ENCODE results near the gene SAT2. TPM values are rescaled to one million over a fixed set of nuclear protein-coding genes. Genes with fewer than 3 reads are reported as not detected.
A peak's percentile ranks its signal among the peaks of the same experiment; 100 is the strongest.
"Not testable (repeated sequence)": the region's sequence is repeated elsewhere in the genome, so short reads cannot be mapped to it uniquely, and the experiment has no call there.

SAT2 gene
- total and polyA plus RNA-seq, 8 donors = 11.6 to 235 (median 129) TPM

DNA sequence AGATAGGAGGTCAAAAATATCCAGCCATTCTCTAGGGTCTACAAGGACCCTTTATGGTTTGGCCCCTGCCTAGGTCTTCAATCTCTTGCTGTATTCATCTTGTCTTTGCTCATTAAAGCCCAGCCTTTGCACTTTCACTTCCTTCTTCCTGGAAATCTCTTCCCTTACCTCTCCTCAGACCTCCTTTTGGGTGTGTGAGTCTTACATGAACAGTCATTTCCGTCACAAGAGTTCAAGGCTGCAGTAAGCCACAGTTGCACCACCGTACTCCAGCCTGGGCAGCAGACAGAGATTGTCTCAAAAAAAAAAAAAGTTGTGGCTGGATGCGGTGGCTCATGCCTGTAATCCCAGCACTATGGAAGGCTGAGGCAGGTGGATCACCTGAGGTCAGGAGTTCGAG, 17.2 kb upstream of the SAT2 start:
- 82 to 89% (median 88%) methylated on average over 4 of the region's 4 CpGs for WGBS, 5 donors
- intact Hi-C loops (cut with DNase I; ENCODE audit: low total_unique reads) = no loop called here

GRCh38 chr17:7641635-7642034, 14.0 kb upstream of the SAT2 start:
- H3K27ac ChIP-seq; H3K27me3 ChIP-seq; H3K4me1 ChIP-seq; DNase-seq; H3K9me3 ChIP-seq; H3K36me3 ChIP-seq; H3K4me3 ChIP-seq; intact Hi-C loops (cut with DNase I; ENCODE audit: low total_unique reads): not testable (repeated sequence)
- 54 to 64% (median 58%) methylated on average over 7 of the region's 7 CpGs for WGBS, 5 donors

More for the DNA sequence above, 17.2 kb upstream of the SAT2 start:
- Histone ChIP-seq H3K9me3 (no peaks in the 10 kb centered on the region), H3K4me1 (peaks cover 0 to under 1% (median 0%) of the 10 kb centered on the region in 4 donors), H3K27ac (no peak overlapping the region), H3K36me3 (no peaks in the 10 kb centered on the region), H3K27me3 (peaks cover 0 to 16% (median 1%) of the 10 kb centered on the region in 3 donors), H3K4me3 (no peak overlapping the region)
- TF ChIP-seq POLR2AphosphoS5 (IDR thresholded peaks at IDR 0.05) (no peak), EP300 (IDR thresholded peaks at IDR 0.05) (no peak), CTCF (IDR thresholded peaks at IDR 0.05) (no peak), POLR2A (IDR thresholded peaks at IDR 0.05) (no peak)
- no peak for DNase-seq

DNA sequence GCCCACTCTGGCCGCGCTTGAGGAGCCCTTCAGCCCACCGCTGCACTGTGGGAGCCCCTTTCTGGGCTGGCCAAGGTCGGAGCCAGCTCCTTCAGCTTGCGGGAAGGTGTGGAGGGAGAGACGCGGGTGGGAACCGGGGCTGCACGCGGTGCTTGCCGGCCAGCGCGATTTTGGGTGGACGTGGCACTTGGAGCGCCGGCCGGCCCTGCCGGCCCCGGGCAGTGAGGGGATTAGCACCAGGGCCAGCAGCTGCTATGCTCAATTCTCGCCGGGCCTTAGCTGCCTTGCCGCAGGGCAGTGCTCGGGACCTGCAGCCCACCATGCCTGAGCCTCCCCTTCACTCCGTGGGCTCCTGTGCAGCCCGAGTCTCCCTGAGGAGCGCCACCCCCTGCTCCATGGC, 13.2 kb upstream of the SAT2 start:
- H3K4me1 ChIP-seq = no peaks in the 10 kb centered on the region
- no peaks in the 10 kb centered on the region for H3K27me3 ChIP-seq
- intact Hi-C loops (cut with DNase I; ENCODE audit: low total_unique reads) = no loop called here
- H3K27ac ChIP-seq = no peak overlapping the region
- no peak for DNase-seq
- TF ChIP-seq POLR2A (IDR thresholded peaks at IDR 0.05) (no peak), POLR2AphosphoS5 (IDR thresholded peaks at IDR 0.05) (no peak), CTCF (IDR thresholded peaks at IDR 0.05) (no peak), EP300 (IDR thresholded peaks at IDR 0.05) (no peak)
- no peak overlapping the region for H3K4me3 ChIP-seq
- no peaks in the 10 kb centered on the region for H3K9me3 ChIP-seq
- H3K36me3 ChIP-seq = no peaks in the 10 kb centered on the region
- 92 to 98% (median 95%) methylated on average over 17 to 26 of the region's 26 CpGs for WGBS, 5 donors

- DNase-seq = no peak
- H3K9me3 ChIP-seq = no peaks in the 10 kb centered on the region
- H3K27ac ChIP-seq = no peak overlapping the region
- TF ChIP-seq POLR2AphosphoS5 (IDR thresholded peaks at IDR 0.05) (no peak), EP300 (IDR thresholded peaks at IDR 0.05) (no peak), CTCF (IDR thresholded peaks at IDR 0.05) (no peak)
- H3K27me3 ChIP-seq = no peaks in the 10 kb centered on the region
- no peak overlapping the region for H3K4me3 ChIP-seq
- no peaks in the 10 kb centered on the region for H3K36me3 ChIP-seq
- intact Hi-C loops (cut with DNase I; ENCODE audit: low total_unique reads) = loop anchor here (10.0 kb wide), 1 partner anchor 49 kb away; the partner anchor contains the start of genes TP53 and WRAP53
- H3K4me1 ChIP-seq = no peaks in the 10 kb centered on the region
- 54 to 63% (median 56%) methylated on average over 5 of the region's 5 CpGs for WGBS, 5 donors
Measured at GRCh38 chr17:7636163-7636562, 8.5 kb upstream of the SAT2 start.

- no peaks in the 10 kb centered on the region for H3K36me3 ChIP-seq
- TF ChIP-seq EP300 (IDR thresholded peaks at IDR 0.05) (no peak), POLR2A (IDR thresholded peaks at IDR 0.05) (no peak), CTCF (IDR thresholded peaks at IDR 0.05) (peak in 1 of 7 experiments; percentile 24), POLR2AphosphoS5 (IDR thresholded peaks at IDR 0.05) (no peak)
- H3K9me3 ChIP-seq = no peaks in the 10 kb centered on the region
- H3K4me3 ChIP-seq = no peak overlapping the region
- no peaks in the 10 kb centered on the region for H3K4me1 ChIP-seq
- H3K27me3 ChIP-seq = no peaks in the 10 kb centered on the region
- DNase-seq = peak in 1 of 2 donors; percentile 85
- no peak overlapping the region for H3K27ac ChIP-seq
- intact Hi-C loops (cut with DNase I; ENCODE audit: low total_unique reads) = loop anchor here (10.0 kb wide), 1 partner anchor 50 kb away; the partner anchor contains the start of genes TP53 and WRAP53
- WGBS, 5 donors = 26 to 33% (median 29%) methylated on average over 5 of the region's 5 CpGs
Measured at GRCh38 chr17:7634384-7634783, 6.8 kb upstream of the SAT2 start.
